OCI-LY1 (cell line): ENCODE data around the gene RFPL4A.
"Not testable (repeated sequence)": the region's sequence is repeated elsewhere in the genome, so short reads cannot be mapped to it uniquely, and the experiment has no call there.

Experiments
- H2AFZ ChIP-seq: fragments of 200-600 bp; sonication (generic), shearing (Covaris generic); 2 replicates; pipeline ENCODE4 v1.6.0; 2014; ENCODE audit warnings: antibody characterized with exemption, mild to moderate bottlenecking, low read length
- H3F3A ChIP-seq: fragments of 200-600 bp; sonication (generic), shearing (Covaris generic); 2 replicates; pipeline ENCODE4 v1.6.0; 2014; ENCODE audit warnings: mild to moderate bottlenecking, antibody characterized with exemption, low read length, moderate library complexity; ENCODE audit not compliant: insufficient read depth
- H3K27ac ChIP-seq: fragments of 200-600 bp; sonication (generic); 2 replicates; pipeline ENCODE4 v1.5.1; 2014; ENCODE audit warnings: low read length, mixed run types, mild to moderate bottlenecking, low read depth; ENCODE audit not compliant: poor library complexity, severe bottlenecking
- H3K27me3 ChIP-seq: fragments of 200-600 bp; sonication (generic); 2 replicates; pipeline ENCODE4 v1.6.0; 2014; ENCODE audit warnings: antibody characterized with exemption, mild to moderate bottlenecking, low read length, moderate library complexity; ENCODE audit not compliant: insufficient read depth
- H3K36me3 ChIP-seq: fragments of 200-600 bp; sonication (generic); 2 replicates; pipeline ENCODE4 v1.6.1; 2014; ENCODE audit warnings: mild to moderate bottlenecking, antibody characterized with exemption, low read length, moderate library complexity, mixed read lengths; ENCODE audit not compliant: insufficient read depth
- H3K4me1 ChIP-seq: fragments of 200-600 bp; sonication (generic); 2 replicates; pipeline ENCODE4 v1.5.1; 2014; ENCODE audit warnings: mild to moderate bottlenecking, low read length, moderate library complexity; ENCODE audit not compliant: insufficient read depth, severe bottlenecking
- H3K4me2 ChIP-seq: fragments of 200-600 bp; sonication (generic), shearing (Covaris generic); 2 replicates; pipeline ENCODE4 v1.6.1; 2014; ENCODE audit warnings: low read length
- H3K4me3 ChIP-seq: fragments of 200-600 bp; sonication (generic); 2 replicates; pipeline ENCODE4 v1.5.1; 2014; ENCODE audit warnings: low read length, low read depth, mild to moderate bottlenecking, mixed read lengths; ENCODE audit not compliant: poor library complexity, severe bottlenecking
- H3K79me2 ChIP-seq: fragments of 200-600 bp; shearing (Covaris generic); 2 replicates; pipeline ENCODE4 v1.6.1; 2016; ENCODE audit warnings: mixed run types, low read length, mixed read lengths; ENCODE audit not compliant: insufficient read depth
- H3K9ac ChIP-seq: fragments of 200-600 bp; sonication (generic), shearing (Covaris generic); 2 replicates; pipeline ENCODE4 v1.6.1; 2014; ENCODE audit warnings: mild to moderate bottlenecking, low read length, mixed read lengths
- H3K9me2 ChIP-seq: fragments of 200-600 bp; sonication (generic), shearing (Covaris generic); 2 replicates; pipeline ENCODE4 v1.6.1; 2014; ENCODE audit warnings: low read depth, mild to moderate bottlenecking, low read length, mixed read lengths
- H3K9me3 ChIP-seq: fragments of 200-600 bp; shearing (Covaris generic); 2 replicates; pipeline ENCODE4 v1.6.1; 2014; ENCODE audit warnings: low read length, mixed read lengths
- H4K20me1 ChIP-seq: fragments of 200-600 bp; sonication (generic), shearing (Covaris generic); 2 replicates; pipeline ENCODE4 v1.6.0; 2016; ENCODE audit warnings: mild to moderate bottlenecking, low read length; ENCODE audit not compliant: insufficient read depth
- EZH2 ChIP-seq: fragments of 200-600 bp; sonication (generic), shearing (Covaris generic); IDR thresholded peaks from 2 replicates; pipeline ENCODE4 v1.8.0; 2017; ENCODE audit warnings: borderline replicate concordance, mixed run types, mild to moderate bottlenecking, antibody characterized with exemption, low read length, moderate library complexity, mixed read lengths
- TF ChIP-seq, protein P1 (sequence below): fragments of 200-600 bp; sonication (generic), shearing (Covaris generic); IDR thresholded peaks from 2 replicates; pipeline ENCODE4 v1.5.1; 2017; ENCODE audit warnings: mild to moderate bottlenecking, antibody characterized with exemption, low read length, moderate library complexity, mixed read lengths

Gene RFPL4A

DNA sequence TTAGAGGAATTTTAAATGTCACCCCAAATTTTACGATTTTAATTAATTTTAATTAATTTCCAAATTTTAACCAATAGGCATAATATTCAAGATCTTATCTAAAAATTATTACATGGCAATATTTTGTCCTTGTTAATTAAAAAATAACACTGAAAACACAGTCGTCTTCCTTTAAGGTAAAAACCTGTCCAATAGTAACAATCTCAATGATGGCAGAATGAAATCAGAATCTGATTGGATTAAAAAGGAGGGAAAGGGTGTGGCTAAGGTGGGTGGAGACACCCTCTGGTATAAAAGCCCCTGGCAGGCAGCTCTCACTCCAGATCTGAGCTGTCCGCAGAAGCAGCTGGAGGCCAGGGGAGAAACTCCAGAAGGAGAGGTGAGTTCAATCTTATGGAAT lies at the start of gene RFPL4A:
Gene RFPL4A (plus strand): TSS at position 301 of the 400 bp plus-strand sequence. CDS start 2,704 bp downstream, outside the sequence.
- H3K27me3 ChIP-seq, H2AFZ ChIP-seq, H4K20me1 ChIP-seq, H3K79me2 ChIP-seq, H3K4me3 ChIP-seq, H3K9ac ChIP-seq, H3K9me2 ChIP-seq, H3K4me1 ChIP-seq, H3K9me3 ChIP-seq, H3F3A ChIP-seq, H3K36me3 ChIP-seq, H3K27ac ChIP-seq, H3K4me2 ChIP-seq: not testable (repeated sequence)

DNA sequence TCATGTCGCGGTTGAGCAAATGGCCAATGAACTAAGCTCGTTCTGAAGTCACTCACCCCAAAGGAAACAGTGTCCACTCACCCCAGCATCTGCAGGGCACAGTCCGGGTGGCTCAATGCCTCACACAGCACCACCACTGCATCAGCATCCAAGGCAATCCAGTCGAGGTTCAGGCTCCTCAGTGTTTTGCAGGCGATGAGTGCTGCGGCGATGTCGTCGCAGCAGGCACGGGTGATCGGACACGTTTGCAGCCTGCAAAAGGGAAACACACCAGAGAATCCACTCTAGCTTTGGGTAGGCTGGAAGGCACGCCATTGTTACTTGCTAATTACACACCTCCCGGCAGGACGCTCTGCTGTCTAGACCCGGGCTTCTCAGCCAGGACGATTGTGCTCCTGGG lies 47.2 kb upstream of the RFPL4A start:
- Histone ChIP-seq H3K4me3 (no peak overlapping the region), H3K79me2 (no peaks in the 10 kb centered on the region), H3K27me3 (no peaks in the 10 kb centered on the region; the same call in 1 of the 2 replicates), H4K20me1 (no peaks in the 10 kb centered on the region), H3K4me1 (no peaks in the 10 kb centered on the region), H3K27ac (no peak overlapping the region), H3K9me2 (no peaks in the 10 kb centered on the region), H3K4me2 (no peak overlapping the region), H2AFZ (no peak overlapping the region), H3K9ac (no peak overlapping the region), H3F3A (no peaks in the 10 kb centered on the region), H3K36me3 (no peaks in the 10 kb centered on the region), H3K9me3 (no peaks in the 10 kb centered on the region)
- TF ChIP-seq EZH2 = no peak
- TF ChIP-seq, protein P1, sequence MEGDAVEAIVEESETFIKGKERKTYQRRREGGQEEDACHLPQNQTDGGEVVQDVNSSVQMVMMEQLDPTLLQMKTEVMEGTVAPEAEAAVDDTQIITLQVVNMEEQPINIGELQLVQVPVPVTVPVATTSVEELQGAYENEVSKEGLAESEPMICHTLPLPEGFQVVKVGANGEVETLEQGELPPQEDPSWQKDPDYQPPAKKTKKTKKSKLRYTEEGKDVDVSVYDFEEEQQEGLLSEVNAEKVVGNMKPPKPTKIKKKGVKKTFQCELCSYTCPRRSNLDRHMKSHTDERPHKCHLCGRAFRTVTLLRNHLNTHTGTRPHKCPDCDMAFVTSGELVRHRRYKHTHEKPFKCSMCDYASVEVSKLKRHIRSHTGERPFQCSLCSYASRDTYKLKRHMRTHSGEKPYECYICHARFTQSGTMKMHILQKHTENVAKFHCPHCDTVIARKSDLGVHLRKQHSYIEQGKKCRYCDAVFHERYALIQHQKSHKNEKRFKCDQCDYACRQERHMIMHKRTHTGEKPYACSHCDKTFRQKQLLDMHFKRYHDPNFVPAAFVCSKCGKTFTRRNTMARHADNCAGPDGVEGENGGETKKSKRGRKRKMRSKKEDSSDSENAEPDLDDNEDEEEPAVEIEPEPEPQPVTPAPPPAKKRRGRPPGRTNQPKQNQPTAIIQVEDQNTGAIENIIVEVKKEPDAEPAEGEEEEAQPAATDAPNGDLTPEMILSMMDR = no peak

DNA sequence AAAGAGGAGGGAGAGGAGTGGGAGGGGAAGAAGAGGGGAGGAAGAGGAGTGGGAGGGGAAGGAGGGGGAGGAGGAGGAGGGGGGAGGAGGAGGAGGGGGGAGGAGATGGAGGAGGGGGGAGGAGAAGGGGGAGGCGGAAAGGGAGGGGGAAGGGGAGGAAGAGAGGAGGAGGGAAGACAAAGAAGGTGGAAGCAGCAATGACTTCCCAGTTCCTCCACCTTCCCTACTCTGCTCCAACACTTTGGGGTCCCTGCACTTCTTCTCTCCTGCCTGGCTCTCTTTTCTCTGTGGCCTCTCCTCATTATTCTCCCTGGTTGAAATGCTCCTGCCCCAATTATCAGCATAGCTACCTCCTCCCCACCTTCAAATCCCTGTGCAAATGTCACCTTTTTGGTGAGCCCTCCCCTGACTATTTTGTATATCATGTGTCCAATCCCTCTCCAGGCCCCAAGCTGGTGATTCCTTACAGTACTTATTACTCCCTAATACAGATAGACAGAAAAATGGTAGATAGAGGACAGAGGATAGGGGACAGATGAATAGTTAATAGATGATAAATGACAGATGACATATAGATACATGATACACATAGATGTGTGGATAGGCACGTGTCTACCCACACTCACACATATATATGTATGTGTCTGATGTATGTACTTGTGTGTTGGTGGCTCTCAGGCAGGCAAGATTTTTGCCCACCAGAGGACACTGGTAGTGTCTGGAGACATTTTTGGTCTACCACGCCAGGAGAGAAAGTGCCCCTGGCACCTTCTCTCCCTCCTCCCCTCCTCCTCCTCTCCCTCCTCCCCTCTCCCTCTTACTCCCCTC lies 45.9 kb upstream of the RFPL4A start:
- Histone ChIP-seq H3K4me1 (no peaks in the 10 kb centered on the region), H3K9me3 (no peaks in the 10 kb centered on the region), H3K4me2 (no peak overlapping the region)

More for the DNA sequence above, 45.9 kb upstream of the RFPL4A start:
- Histone ChIP-seq H3K36me3 (no peaks in the 10 kb centered on the region), H2AFZ (no peak overlapping the region), H3K4me3 (no peak overlapping the region), H3F3A (no peaks in the 10 kb centered on the region), H3K27me3 (no peaks in the 10 kb centered on the region; the same call in 1 of the 2 replicates), H3K27ac (no peak overlapping the region), H4K20me1 (no peaks in the 10 kb centered on the region), H3K9me2 (no peaks in the 10 kb centered on the region), H3K79me2 (no peaks in the 10 kb centered on the region), H3K9ac (no peak overlapping the region)
- TF ChIP-seq EZH2 = no peak
- TF ChIP-seq, protein P1 = no peak
